ENCODE results near the gene CD55.

DNA sequence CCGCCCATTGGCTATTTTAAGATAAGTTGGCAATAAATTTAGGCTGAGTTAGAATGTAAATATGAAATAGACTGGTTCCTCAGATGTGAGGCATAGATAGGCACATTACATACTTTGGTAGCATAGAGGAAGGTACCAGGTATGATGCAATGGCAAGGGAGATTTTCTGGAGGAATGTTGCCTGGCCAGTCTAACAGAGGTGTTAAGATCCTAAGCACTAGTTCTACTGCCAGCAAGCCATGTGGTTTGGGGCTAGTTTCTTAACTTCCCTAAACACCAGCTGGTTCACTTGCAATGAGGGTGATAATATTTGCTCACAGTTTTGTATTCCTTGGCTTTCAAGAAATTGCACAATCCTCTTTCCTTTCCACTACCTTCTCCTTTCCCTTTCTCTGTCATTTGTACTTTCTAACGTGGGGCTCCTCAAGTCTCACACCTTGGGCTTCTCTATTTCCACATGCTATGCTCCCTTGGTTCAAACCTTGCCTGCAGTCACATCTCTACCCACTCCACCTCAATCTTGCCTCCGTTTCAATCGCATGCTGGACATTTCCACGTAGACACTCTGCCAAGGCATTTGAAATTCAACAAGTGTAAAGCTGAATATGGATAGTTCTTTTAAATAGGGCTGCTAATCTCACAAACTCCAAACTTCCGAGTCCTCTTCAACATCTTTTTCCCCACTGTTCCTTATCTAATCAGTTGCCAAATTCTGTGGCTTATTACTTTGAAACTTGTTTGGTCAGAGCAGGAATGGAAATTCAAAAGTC lies 4.7 kb upstream of the CD55 start:
- TF ChIP-seq, protein P1, sequence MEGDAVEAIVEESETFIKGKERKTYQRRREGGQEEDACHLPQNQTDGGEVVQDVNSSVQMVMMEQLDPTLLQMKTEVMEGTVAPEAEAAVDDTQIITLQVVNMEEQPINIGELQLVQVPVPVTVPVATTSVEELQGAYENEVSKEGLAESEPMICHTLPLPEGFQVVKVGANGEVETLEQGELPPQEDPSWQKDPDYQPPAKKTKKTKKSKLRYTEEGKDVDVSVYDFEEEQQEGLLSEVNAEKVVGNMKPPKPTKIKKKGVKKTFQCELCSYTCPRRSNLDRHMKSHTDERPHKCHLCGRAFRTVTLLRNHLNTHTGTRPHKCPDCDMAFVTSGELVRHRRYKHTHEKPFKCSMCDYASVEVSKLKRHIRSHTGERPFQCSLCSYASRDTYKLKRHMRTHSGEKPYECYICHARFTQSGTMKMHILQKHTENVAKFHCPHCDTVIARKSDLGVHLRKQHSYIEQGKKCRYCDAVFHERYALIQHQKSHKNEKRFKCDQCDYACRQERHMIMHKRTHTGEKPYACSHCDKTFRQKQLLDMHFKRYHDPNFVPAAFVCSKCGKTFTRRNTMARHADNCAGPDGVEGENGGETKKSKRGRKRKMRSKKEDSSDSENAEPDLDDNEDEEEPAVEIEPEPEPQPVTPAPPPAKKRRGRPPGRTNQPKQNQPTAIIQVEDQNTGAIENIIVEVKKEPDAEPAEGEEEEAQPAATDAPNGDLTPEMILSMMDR (conservative IDR thresholded peaks at IDR 0.05; ENCODE audit: low read depth in 2 of 2) = no peak
- no peak for TF ChIP-seq STAT1 (IDR thresholded peaks at IDR 0.05; ENCODE audit: unreplicated experiment)
- TF ChIP-seq REST (IDR thresholded peaks at IDR 0.05; ENCODE audit: unreplicated experiment) = no peak
- TF ChIP-seq EZH2 (IDR thresholded peaks at IDR 0.05; ENCODE audit: low read depth, unreplicated experiment) = no peak
- TF ChIP-seq EZH2phosphoT487 (IDR thresholded peaks at IDR 0.05; ENCODE audit: unreplicated experiment) = no peak
- TF ChIP-seq POLR2AphosphoS5 (IDR thresholded peaks at IDR 0.05; ENCODE audit: low read depth) = no peak
- no peak for TF ChIP-seq CREB1 (CRISPR knock-in tag; IDR thresholded peaks at IDR 0.05; ENCODE audit: low read depth)

Data from GM23338 (cell line).